Hepatocyte (in vitro differentiated cells): ENCODE measurements around the gene PARD3B. TPM values are rescaled to one million over a fixed set of nuclear protein-coding genes. Genes with fewer than 3 reads are reported as not detected.

Experiments
- DNase-seq: peaks from one replicate; pipeline ENCODE4 v3.0.0-alpha.2; 2016; ENCODE audit warnings: low spot score
- H2AFZ ChIP-seq: fragments of 200-600 bp; sonication (generic); 2 replicates; pipeline ENCODE4 v1.6.0; 2016; ENCODE audit warnings: antibody characterized with exemption, mild to moderate bottlenecking
- H3K27ac ChIP-seq: fragments of 200-600 bp; sonication (generic); 2 replicates; pipeline ENCODE4 v1.5.1; 2016; ENCODE audit warnings: mild to moderate bottlenecking
- H3K27me3 ChIP-seq: fragments of 200-600 bp; sonication (generic); 2 replicates; pipeline ENCODE4 v1.6.1; 2016
- H3K36me3 ChIP-seq: fragments of 200-600 bp; sonication (generic); replicated peaks from 2 replicates; pipeline ENCODE4 v1.5.1; 2016; ENCODE audit warnings: low read depth; ENCODE audit not compliant: insufficient read depth
- H3K4me1 ChIP-seq: fragments of 200-600 bp; sonication (generic); 2 replicates; pipeline ENCODE4 v1.5.1; 2016; ENCODE audit warnings: mild to moderate bottlenecking, moderate library complexity; ENCODE audit not compliant: insufficient read depth
- H3K4me2 ChIP-seq: fragments of 200-600 bp; sonication (generic); 2 replicates; pipeline ENCODE4 v1.6.0; 2016
- H3K4me3 ChIP-seq: fragments of 200-600 bp; sonication (generic); 2 replicates; pipeline ENCODE4 v1.5.1; 2016; ENCODE audit warnings: mild to moderate bottlenecking
- H3K79me2 ChIP-seq: fragments of 200-600 bp; sonication (generic); 2 replicates; pipeline ENCODE4 v1.6.0; 2017; ENCODE audit warnings: mild to moderate bottlenecking
- H3K9me2 ChIP-seq: fragments of 200-600 bp; sonication (generic); replicated peaks from 2 replicates; pipeline ENCODE4 v1.6.0; 2017; ENCODE audit warnings: mild to moderate bottlenecking; ENCODE audit not compliant: insufficient read depth
- H3K9me3 ChIP-seq: fragments of 200-600 bp; sonication (generic); 2 replicates; pipeline ENCODE4 v1.5.1; 2016; ENCODE audit warnings: low read depth, mild to moderate bottlenecking
- H4K20me1 ChIP-seq: fragments of 200-600 bp; sonication (generic); 2 replicates; pipeline ENCODE4 v1.6.0; 2016; ENCODE audit warnings: mild to moderate bottlenecking; ENCODE audit not compliant: insufficient read depth, poor library complexity, severe bottlenecking
- EZH2 ChIP-seq: fragments of 200-600 bp; sonication (generic); IDR thresholded peaks from 2 replicates; pipeline ENCODE4 v1.6.1; 2016; ENCODE audit warnings: antibody characterized with exemption, mild to moderate bottlenecking, borderline replicate concordance
- EZH2phosphoT487 ChIP-seq: fragments of 200-600 bp; sonication (generic); IDR thresholded peaks from one replicate; pipeline ENCODE4 v1.6.1; 2018; ENCODE audit warnings: antibody characterized with exemption, mild to moderate bottlenecking, low read depth, moderate library complexity; ENCODE audit not compliant: unreplicated experiment, severe bottlenecking
- WGBS: methylation state at CpG from one replicate; pipeline ENCODE4 v1.1.6; 2016; ENCODE audit warnings: low lambda C conversion rate; ENCODE audit errors: missing lambda C conversion rate; 5-methylcytosine and 5-hydroxymethylcytosine counted together
- polyA plus RNA-seq: library from polyadenylated mRNA; unstranded; fragments of >200 nt; fragmentation: Nextera tagmentation; extraction: Ambion mirVana; gene quantifications from 2 replicates; pipeline ENCODE4 v1.2.1, GENCODE V29; 2016
- total RNA-seq: library from RNA; depleted of rRNA; stranded (reverse); fragments of >200 nt; gene quantifications from 2 replicates; pipeline ENCODE4 v1.2.3, GENCODE V29; 2014
- TF ChIP-seq, protein P1 (sequence below): fragments of 200-600 bp; sonication (generic); IDR thresholded peaks from 2 replicates; pipeline ENCODE4 v1.5.1; 2016; ENCODE audit warnings: antibody characterized with exemption, mild to moderate bottlenecking; ENCODE audit not compliant: poor library complexity

Gene PARD3B
- total and polyA plus RNA-seq, 2 experiments from 2014 or later, result 11.5 to 21.7 TPM

DNA sequence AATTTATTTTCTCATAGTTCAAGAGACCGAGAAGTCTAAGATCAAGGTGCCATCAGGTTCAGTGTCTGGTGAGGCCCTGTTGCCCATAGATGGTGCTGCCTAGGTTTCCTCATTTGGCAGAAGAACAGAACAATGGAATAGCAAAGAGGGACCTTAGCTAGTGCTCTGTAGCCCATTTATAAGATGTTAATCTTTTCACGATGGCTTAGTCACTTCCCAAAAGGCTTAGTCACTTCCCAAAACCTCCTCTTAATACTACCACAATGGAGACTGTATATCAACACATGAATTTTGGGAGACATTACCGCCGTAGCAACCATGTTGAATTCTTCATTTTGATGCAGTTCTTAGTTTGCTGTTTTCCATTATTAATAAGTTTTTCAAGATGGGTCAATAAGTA lies 890.7 kb downstream of the PARD3B start:
- TF ChIP-seq EZH2 (no peak), EZH2phosphoT487 (no peak)
- TF ChIP-seq, protein P1, sequence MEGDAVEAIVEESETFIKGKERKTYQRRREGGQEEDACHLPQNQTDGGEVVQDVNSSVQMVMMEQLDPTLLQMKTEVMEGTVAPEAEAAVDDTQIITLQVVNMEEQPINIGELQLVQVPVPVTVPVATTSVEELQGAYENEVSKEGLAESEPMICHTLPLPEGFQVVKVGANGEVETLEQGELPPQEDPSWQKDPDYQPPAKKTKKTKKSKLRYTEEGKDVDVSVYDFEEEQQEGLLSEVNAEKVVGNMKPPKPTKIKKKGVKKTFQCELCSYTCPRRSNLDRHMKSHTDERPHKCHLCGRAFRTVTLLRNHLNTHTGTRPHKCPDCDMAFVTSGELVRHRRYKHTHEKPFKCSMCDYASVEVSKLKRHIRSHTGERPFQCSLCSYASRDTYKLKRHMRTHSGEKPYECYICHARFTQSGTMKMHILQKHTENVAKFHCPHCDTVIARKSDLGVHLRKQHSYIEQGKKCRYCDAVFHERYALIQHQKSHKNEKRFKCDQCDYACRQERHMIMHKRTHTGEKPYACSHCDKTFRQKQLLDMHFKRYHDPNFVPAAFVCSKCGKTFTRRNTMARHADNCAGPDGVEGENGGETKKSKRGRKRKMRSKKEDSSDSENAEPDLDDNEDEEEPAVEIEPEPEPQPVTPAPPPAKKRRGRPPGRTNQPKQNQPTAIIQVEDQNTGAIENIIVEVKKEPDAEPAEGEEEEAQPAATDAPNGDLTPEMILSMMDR, result no peak
- 87% methylated on average over 4 of the region's 4 CpGs for WGBS
- DNase-seq, result no peak
- Histone ChIP-seq H3K27me3 (no peaks in the 10 kb centered on the region), H3K4me2 (no peak overlapping the region), H3K9me2 (no peaks in the 10 kb centered on the region), H3K4me3 (no peak overlapping the region), H3K9me3 (no peaks in the 10 kb centered on the region), H3K27ac (no peak overlapping the region), H3K36me3 (no peaks in the 10 kb centered on the region), H4K20me1 (no peaks in the 10 kb centered on the region), H3K79me2 (no peaks in the 10 kb centered on the region), H2AFZ (no peak overlapping the region), H3K4me1 (no peaks in the 10 kb centered on the region)

DNA sequence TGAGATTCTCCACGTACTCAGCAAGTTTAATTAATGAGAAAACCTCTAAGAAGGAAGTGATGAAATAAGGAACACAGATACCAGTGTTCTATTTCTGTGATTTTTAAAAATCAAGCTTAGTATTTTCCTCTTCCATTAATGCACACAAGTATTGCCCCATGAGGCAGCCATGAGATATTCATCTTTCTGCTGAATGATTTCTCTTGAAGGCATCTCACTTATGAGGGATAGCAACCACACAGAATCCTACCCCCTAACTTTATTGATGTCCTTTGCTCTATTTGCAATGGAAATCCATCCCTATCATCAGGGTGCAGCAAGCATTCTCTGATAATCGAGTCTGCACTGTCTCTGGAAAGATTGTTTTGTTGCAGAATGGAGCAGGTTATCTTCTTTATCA lies 893.0 kb downstream of the PARD3B start:
- WGBS, result 92% methylated on average over 2 of the region's 2 CpGs
- Histone ChIP-seq H3K4me1 (no peaks in the 10 kb centered on the region), H2AFZ (no peak overlapping the region), H4K20me1 (no peaks in the 10 kb centered on the region), H3K79me2 (no peaks in the 10 kb centered on the region), H3K36me3 (no peaks in the 10 kb centered on the region), H3K4me3 (no peak overlapping the region), H3K9me2 (no peaks in the 10 kb centered on the region), H3K27ac (no peak overlapping the region), H3K4me2 (no peak overlapping the region), H3K27me3 (no peaks in the 10 kb centered on the region), H3K9me3 (no peaks in the 10 kb centered on the region)
- TF ChIP-seq EZH2phosphoT487 (no peak), EZH2 (no peak)
- TF ChIP-seq, protein P1, result no peak
- no peak for DNase-seq

DNA sequence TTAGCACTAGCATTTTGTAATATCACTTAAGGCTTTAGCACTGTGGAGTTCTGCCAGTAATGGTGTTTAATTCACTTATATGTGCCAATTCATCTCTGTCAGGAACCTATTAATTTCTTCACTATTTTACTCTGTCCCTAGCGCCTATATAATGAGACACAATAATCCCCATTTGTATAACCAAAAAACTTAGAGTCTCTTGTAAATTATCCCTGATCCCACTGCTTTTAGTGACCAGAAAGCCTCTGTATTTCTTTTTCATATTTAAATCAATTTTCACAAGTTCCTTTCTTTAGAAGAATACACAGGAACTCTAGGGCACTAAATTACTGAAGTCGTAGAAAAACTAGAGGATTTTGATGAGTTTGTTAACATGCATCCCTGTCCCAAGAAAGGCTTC lies 894.3 kb downstream of the PARD3B start:
- Histone ChIP-seq H3K4me2 (no peak overlapping the region), H3K36me3 (no peaks in the 10 kb centered on the region), H3K9me2 (no peaks in the 10 kb centered on the region), H3K9me3 (no peaks in the 10 kb centered on the region), H3K79me2 (no peaks in the 10 kb centered on the region), H3K27ac (no peak overlapping the region), H4K20me1 (no peaks in the 10 kb centered on the region), H3K27me3 (no peaks in the 10 kb centered on the region), H3K4me1 (no peaks in the 10 kb centered on the region), H2AFZ (no peak overlapping the region), H3K4me3 (no peak overlapping the region)
- 85% methylated on average over 2 of the region's 2 CpGs for WGBS
- TF ChIP-seq, protein P1, result no peak
- TF ChIP-seq EZH2, result no peak
- no peak for DNase-seq

DNA sequence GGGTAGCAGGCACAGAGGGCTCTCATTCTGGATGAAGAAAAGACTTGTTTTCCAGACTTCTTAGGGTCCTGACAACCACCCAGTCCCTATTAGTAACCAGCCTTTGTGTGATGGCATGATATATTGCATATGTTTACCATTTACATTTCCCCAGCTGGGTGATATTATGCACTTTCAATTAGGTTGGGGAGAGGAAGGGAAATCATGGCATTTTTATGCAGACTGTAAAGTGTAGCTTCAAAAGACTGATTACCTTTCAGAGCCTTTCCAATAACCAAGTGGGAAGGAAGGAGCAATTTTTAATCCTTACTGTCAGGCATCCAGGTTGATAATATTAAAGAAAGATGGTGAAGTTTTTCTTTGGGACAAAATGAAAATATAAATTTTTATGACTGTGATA lies 896.2 kb downstream of the PARD3B start:
- Histone ChIP-seq H3K4me2 (no peak overlapping the region), H3K27me3 (no peaks in the 10 kb centered on the region), H4K20me1 (no peaks in the 10 kb centered on the region), H3K4me3 (no peak overlapping the region), H3K9me2 (no peaks in the 10 kb centered on the region), H3K9me3 (no peaks in the 10 kb centered on the region), H3K27ac (no peak overlapping the region), H3K79me2 (no peaks in the 10 kb centered on the region), H3K4me1 (no peaks in the 10 kb centered on the region), H3K36me3 (no peaks in the 10 kb centered on the region), H2AFZ (no peak overlapping the region)
- TF ChIP-seq EZH2 (no peak), EZH2phosphoT487 (no peak)
- TF ChIP-seq, protein P1, result no peak
- no peak for DNase-seq
